B cell (primary cell): ENCODE results near the gene MST1R. TPM values are rescaled to one million over a fixed set of nuclear protein-coding genes. Genes with fewer than 3 reads are reported as not detected.

Experiments
- ATAC-seq: fragments of 200-7000 bp; cut with Tn5 transposase; one replicate; pipeline ENCODE4 v1.10.0; 2021; ENCODE audit warnings: low read depth, mild to moderate bottlenecking, moderate number of reproducible peaks, moderate library complexity
- CTCF ChIA-PET: fragments of 350-600 bp; sonication (Branson Sonifier 250); formaldehyde crosslinking; loops from one replicate; lab custom pipeline; 2021; ENCODE audit warnings: antibody characterized with exemption, inconsistent platforms; lab: Charles Lee
- POLR2A ChIA-PET: fragments of 350-600 bp; sonication (Branson Sonifier 250); formaldehyde crosslinking; loops from one replicate; lab custom pipeline; 2021; ENCODE audit warnings: antibody characterized with exemption; lab: Charles Lee
- DNase-seq: peaks from one replicate; pipeline ENCODE4 v3.0.0; 2013
- H2AFZ ChIP-seq: 2 replicates; pipeline ENCODE4 v1.6.1; 2012; ENCODE audit warnings: mild to moderate bottlenecking, low read depth, low read length; ENCODE audit not compliant: insufficient read depth, poor library complexity, severe bottlenecking
- H3K27ac ChIP-seq, 2 donors: 1 replicate in 1 of 2; 2 replicates in 1 of 2; pipeline ENCODE4 v1.5.1; 2012 to 2013; ENCODE audit warnings: low read length in 2 of 2, mild to moderate bottlenecking in 2 of 2, moderate library complexity in 1 of 2
- H3K27me3 ChIP-seq, 4 experiments: fragments of 200-600 bp in 1 of 4; sonication (generic) in 1 of 4; replicated peaks in 1 of 4; 1 replicate in 2 of 4; 2 replicates in 2 of 4; pipeline versions ENCODE4 v1.6.1 to v1.7.0; 2013 to 2016; ENCODE audit warnings: low read length in 3 of 4, mild to moderate bottlenecking in 2 of 4, mixed read lengths in 1 of 4, moderate library complexity in 1 of 4; ENCODE audit not compliant: insufficient read depth in 4 of 4, control insufficient read depth in 3 of 4; ENCODE audit errors: control extremely low read depth in 1 of 4
- H3K36me3 ChIP-seq, 2 experiments: replicated peaks in 1 of 2; 1 replicate in 1 of 2; 2 replicates in 1 of 2; pipeline versions ENCODE4 v1.6.1 to v1.7.1; 2013; ENCODE audit warnings: low read length in 1 of 2; ENCODE audit not compliant: insufficient read depth in 2 of 2, control insufficient read depth in 1 of 2; ENCODE audit errors: control extremely low read depth in 1 of 2, extremely low read depth in 1 of 2
- H3K4me1 ChIP-seq, 2 donors: fragments of 200-600 bp in 1 of 2; sonication (generic) in 1 of 2; 1 replicate in 1 of 2; 2 replicates in 1 of 2; pipeline versions ENCODE4 v1.5.1 to v1.6.1; 2013 to 2017; ENCODE audit warnings: low read length in 2 of 2; ENCODE audit not compliant: control insufficient read depth in 2 of 2, insufficient read depth in 2 of 2
- H3K4me2 ChIP-seq: replicated peaks from 2 replicates; pipeline ENCODE3; 2012; ENCODE audit warnings: mild to moderate bottlenecking, low read depth, low read length; ENCODE audit not compliant: poor library complexity, severe bottlenecking
- H3K4me3 ChIP-seq, 5 experiments: fragments of 200-600 bp in 1 of 5; sonication (generic) in 1 of 5; 1 replicate in 3 of 5; 2 replicates in 2 of 5; pipeline versions ENCODE4 v1.5.1 to v1.7.0; 2011 to 2016; ENCODE audit warnings: low read length in 4 of 5, mild to moderate bottlenecking in 4 of 5, low read depth in 2 of 5, control low read depth in 1 of 5, moderate library complexity in 1 of 5; ENCODE audit not compliant: insufficient read depth in 1 of 5; ENCODE audit errors: control extremely low read depth in 1 of 5, extremely low read depth in 1 of 5
- H3K79me2 ChIP-seq: fragments of 200-600 bp; sonication (generic); one replicate; pipeline ENCODE4 v1.6.0; 2016; ENCODE audit warnings: low read length; ENCODE audit not compliant: control insufficient read depth, insufficient read depth
- H3K9ac ChIP-seq: fragments of 200-600 bp; sonication (generic); 2 replicates; pipeline ENCODE4 v1.6.1; 2017; ENCODE audit warnings: mild to moderate bottlenecking, low read length, moderate library complexity
- H3K9me3 ChIP-seq, 3 donors: one replicate each; pipeline versions ENCODE4 v1.6.1 to v1.7.1; 2013; ENCODE audit warnings: low read length in 2 of 3; ENCODE audit not compliant: control insufficient read depth in 2 of 3, insufficient read depth in 1 of 3; ENCODE audit errors: control extremely low read depth in 1 of 3
- H4K20me1 ChIP-seq: 2 replicates; pipeline ENCODE4 v1.6.0; 2012; ENCODE audit warnings: mild to moderate bottlenecking, low read length; ENCODE audit not compliant: insufficient read depth, control insufficient read depth, poor library complexity, severe bottlenecking
- H3K27ac Mint-ChIP-seq: one replicate; pipeline ENCODE4 v1.8.0; 2021; ENCODE audit warnings: mixed read lengths
- H3K27me3 Mint-ChIP-seq: one replicate; pipeline ENCODE4 v1.8.0; 2021; ENCODE audit warnings: mixed read lengths
- H3K4me1 Mint-ChIP-seq: one replicate; pipeline ENCODE4 v1.8.0; 2021; ENCODE audit warnings: mixed read lengths
- H3K4me3 Mint-ChIP-seq: one replicate; pipeline ENCODE4 v1.8.0; 2021; ENCODE audit warnings: mixed read lengths
- H3K9me3 Mint-ChIP-seq: one replicate; pipeline ENCODE4 v1.8.0; 2022; ENCODE audit warnings: mixed read lengths; ENCODE audit not compliant: insufficient read depth
- EZH2 ChIP-seq: IDR thresholded peaks from 2 replicates; pipeline ENCODE4 v1.6.1; 2012; ENCODE audit warnings: borderline replicate concordance, low read depth, mild to moderate bottlenecking, moderate library complexity, low read length; ENCODE audit not compliant: insufficient read depth, poor library complexity, severe bottlenecking
- WGBS: methylation state at CpG from one replicate; pipeline ENCODE4 v1.1.5; 2013; ENCODE audit warnings: missing lambda C conversion rate; ENCODE audit not compliant: insufficient coverage; 5-methylcytosine and 5-hydroxymethylcytosine counted together
- intact Hi-C: fragments of 100-400 bp; cut with micrococcal nuclease; formaldehyde crosslinking; loops from one replicate; pipeline ENCODE4 v1.10.0; 2022
- polyA plus RNA-seq: library from polyadenylated mRNA; depleted of rRNA; stranded (reverse); fragments of >200 nt; gene quantifications from 2 replicates; pipeline ENCODE4 v1.2.3, GENCODE V29; 2012
- total RNA-seq, 2 donors: library from RNA; stranded (reverse); fragments of 120-200 nt in 1 of 2; gene quantifications; 1 replicate in 1 of 2; 2 replicates in 1 of 2; pipeline versions ENCODE4 v1.2.3 to v1.2.4, GENCODE V29; 2013 to 2022
- TF ChIP-seq, protein P1 (sequence below): fragments of 200-600 bp; IDR thresholded peaks from one replicate; pipeline ENCODE4 v1.8.0; 2022; ENCODE audit warnings: antibody characterized with exemption, mild to moderate bottlenecking

Gene MST1R
- total and polyA plus RNA-seq, 2 donors (not counting 1 experiment from before 2014, with no cell fraction given) = 1.7 to 2.4 TPM

DNA sequence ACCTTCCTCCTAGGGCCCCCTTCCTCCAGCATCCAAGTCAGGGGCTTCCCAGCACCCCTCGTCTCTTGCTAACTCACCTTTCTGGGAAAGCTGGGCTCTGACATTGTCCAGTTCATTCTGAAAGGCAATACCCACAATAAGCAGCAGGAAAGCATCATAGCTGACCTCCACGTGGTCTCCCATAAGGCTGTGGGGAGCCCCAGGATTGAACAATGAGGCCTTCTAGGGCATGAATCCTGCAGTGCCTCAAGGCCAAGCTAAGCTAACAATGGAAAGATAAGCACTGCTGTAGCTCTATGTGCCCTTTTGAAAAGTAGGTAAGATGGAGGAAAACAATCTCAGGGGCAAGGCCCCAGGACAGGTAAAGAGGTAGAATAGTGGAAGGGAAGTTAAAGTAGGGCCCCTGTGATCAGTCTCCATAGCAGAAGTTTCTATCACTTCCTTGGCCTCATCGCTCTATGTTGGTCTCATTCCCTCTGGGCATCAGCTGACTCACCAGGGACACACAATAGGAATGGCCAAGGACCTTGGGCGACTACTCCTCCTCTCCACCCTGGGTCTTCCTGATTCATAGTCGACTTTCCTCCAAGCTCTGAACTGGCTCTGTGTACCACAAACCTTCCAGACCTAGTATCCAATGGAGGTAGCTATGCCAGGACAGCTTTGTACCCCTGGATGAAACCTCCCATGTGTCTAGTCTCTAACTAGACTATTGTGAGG, 59.0 kb downstream of the MST1R start:
- 83% methylated on average over 5 of the region's 5 CpGs for WGBS
- Histone ChIP-seq H3K4me1 (no peaks in the 10 kb centered on the region), H3K79me2 (no peaks in the 10 kb centered on the region), H3K9me3 (no peaks in the 10 kb centered on the region), H2AFZ (no peak overlapping the region), H3K4me3 (no peak overlapping the region), H3K27ac (no peak overlapping the region), H3K9ac (no peak overlapping the region), H4K20me1 (no peaks in the 10 kb centered on the region), H3K27me3 (no peaks in the 10 kb centered on the region), H3K36me3 (peaks cover 0 to 8% of the 10 kb centered on the region in 2 experiments), H3K4me2 (no peak overlapping the region)
- ChIA-PET POLR2A (no interaction called here), CTCF (interaction anchor here (0.8 to 17.8 kb wide), 3 partner anchors 18 to 61 kb away, joined by 3 to 547 read pairs (median 4); partner anchors contain the start of genes CDHR4 and INKA1)
- DNase-seq (no peak), ATAC-seq (no peak)
- H3K27me3 Mint-ChIP-seq = no peaks in the 10 kb centered on the region
- no peak overlapping the region for H3K4me3 Mint-ChIP-seq
- no peaks in the 10 kb centered on the region for H3K4me1 Mint-ChIP-seq
- no peak overlapping the region for H3K27ac Mint-ChIP-seq
- intact Hi-C loops = no loop called here
- no peaks in the 10 kb centered on the region for H3K9me3 Mint-ChIP-seq
- TF ChIP-seq, protein P1, sequence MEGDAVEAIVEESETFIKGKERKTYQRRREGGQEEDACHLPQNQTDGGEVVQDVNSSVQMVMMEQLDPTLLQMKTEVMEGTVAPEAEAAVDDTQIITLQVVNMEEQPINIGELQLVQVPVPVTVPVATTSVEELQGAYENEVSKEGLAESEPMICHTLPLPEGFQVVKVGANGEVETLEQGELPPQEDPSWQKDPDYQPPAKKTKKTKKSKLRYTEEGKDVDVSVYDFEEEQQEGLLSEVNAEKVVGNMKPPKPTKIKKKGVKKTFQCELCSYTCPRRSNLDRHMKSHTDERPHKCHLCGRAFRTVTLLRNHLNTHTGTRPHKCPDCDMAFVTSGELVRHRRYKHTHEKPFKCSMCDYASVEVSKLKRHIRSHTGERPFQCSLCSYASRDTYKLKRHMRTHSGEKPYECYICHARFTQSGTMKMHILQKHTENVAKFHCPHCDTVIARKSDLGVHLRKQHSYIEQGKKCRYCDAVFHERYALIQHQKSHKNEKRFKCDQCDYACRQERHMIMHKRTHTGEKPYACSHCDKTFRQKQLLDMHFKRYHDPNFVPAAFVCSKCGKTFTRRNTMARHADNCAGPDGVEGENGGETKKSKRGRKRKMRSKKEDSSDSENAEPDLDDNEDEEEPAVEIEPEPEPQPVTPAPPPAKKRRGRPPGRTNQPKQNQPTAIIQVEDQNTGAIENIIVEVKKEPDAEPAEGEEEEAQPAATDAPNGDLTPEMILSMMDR = no peak
- no peak for TF ChIP-seq EZH2

DNA sequence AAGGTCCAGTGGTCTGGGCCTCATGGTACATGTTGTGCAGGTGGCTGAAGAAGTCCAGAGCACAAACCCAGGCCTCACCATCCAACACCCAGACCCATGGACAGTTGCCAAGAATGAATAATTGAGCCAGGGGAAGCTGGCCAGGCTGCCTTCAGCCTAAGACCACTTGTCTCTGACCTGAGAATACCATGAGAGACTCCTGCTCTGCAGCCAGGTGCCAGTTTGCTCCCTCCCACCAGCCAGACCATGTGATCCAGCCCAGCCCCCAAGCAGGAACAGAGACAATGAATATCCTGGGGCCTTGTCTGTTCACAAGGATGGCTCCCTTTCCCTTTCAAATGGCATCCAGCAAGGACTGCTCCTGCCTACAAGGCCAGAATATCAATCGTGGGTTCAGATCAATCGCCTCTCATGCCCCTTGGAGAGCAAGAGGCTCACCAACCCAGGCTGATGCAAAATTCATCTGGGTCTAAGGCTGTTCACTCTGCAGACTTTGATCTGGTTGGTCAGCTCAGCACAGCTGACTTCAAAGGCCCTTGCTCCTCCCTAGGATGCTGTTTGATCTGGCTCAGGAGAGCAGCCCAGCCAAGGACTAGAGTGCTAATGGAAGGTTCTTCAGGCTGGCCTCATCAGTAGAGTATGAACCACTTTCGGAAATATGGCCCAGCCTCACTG, 60.7 kb downstream of the MST1R start:
- intact Hi-C loops = no loop called here

More for the DNA sequence above, 60.7 kb downstream of the MST1R start:
- Histone ChIP-seq H3K36me3 (peaks cover 0 to 8% of the 10 kb centered on the region in 2 experiments), H3K4me1 (peaks cover 0 to 5% of the 10 kb centered on the region in 2 donors), H3K9me3 (no peaks in the 10 kb centered on the region), H4K20me1 (no peaks in the 10 kb centered on the region), H3K9ac (no peak overlapping the region), H3K79me2 (no peaks in the 10 kb centered on the region), H3K4me3 (no peak overlapping the region), H3K4me2 (no peak overlapping the region), H3K27ac (no peak overlapping the region), H2AFZ (no peak overlapping the region), H3K27me3 (no peaks in the 10 kb centered on the region)
- Mint-ChIP-seq H3K27me3 (no peaks in the 10 kb centered on the region), H3K4me1 (peaks cover 4% of the 10 kb centered on the region), H3K27ac (no peak overlapping the region), H3K9me3 (no peaks in the 10 kb centered on the region), H3K4me3 (no peak overlapping the region)
- ChIA-PET CTCF (interaction anchor here (0.6 to 17.8 kb wide), 4 partner anchors 11 to 304 kb away, joined by 3 to 547 read pairs (median 4); partner anchors contain the start of genes CDHR4 and INKA1), POLR2A (no interaction called here)
- TF ChIP-seq, protein P1 = no peak
- no peak for TF ChIP-seq EZH2
- ATAC-seq = no peak
- DNase-seq = no peak
- 92% methylated on average over 2 of the region's 3 CpGs for WGBS
